NCI-H187 treated with DMSO at 0.1 percent for 48 hours (cell line): ENCODE data around the gene SLC2A4RG.

ENCODE experiments used
- DNase-seq: peaks from one replicate; lab custom pipeline; 2025; lab: John Stamatoyannopoulos, UW

The SLC2A4RG gene

DNA sequence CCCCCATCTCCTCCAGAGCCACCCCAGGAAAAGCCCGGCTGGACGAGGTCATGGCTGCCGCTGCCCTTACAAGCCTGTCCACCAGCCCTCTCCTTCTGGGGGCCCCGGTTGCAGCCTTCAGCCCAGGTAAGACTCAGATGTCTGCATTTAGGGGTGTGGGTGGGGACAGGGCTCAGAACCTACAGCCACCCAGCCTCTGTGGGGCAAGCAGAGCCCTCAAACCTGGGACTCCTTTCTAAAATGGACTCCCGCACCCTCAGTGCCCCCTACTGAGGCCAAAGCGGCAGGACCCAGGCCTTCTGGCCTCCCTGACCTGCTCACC lies 1.7 kb downstream of the SLC2A4RG start:
- no peak for DNase-seq

DNA sequence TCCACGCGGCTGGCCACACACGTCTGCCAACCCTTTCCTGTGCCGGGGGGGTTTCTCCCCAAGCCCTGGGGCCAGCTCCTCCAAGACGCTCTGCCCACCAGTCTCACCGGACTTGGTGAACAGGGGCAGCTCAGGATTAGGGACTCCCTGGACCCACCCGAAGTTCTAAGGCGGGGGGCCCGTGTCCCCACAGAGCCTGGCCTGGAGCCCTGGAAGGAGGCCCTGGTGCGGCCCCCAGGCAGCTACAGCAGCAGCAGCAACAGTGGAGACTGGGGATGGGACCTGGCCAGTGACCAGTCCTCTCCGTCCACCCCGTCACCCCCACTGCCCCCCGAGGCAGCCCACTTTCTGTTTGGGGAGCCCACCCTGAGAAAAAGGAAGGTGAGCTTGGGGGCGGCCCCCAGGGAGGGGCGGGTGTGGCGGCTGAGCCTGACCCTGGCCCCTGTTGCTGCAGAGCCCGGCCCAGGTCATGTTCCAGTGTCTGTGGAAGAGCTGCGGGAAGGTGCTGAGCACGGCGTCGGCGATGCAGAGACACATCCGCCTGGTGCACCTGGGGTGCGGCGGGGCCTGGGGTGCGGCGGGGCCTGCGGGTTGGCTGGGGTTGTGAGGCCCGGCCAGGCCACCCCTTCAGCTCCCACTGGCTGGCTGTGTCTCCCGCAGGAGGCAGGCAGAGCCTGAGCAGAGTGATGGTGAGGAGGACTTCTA lies 2.3 kb downstream of the SLC2A4RG start:
- DNase-seq: no peak

DNA sequence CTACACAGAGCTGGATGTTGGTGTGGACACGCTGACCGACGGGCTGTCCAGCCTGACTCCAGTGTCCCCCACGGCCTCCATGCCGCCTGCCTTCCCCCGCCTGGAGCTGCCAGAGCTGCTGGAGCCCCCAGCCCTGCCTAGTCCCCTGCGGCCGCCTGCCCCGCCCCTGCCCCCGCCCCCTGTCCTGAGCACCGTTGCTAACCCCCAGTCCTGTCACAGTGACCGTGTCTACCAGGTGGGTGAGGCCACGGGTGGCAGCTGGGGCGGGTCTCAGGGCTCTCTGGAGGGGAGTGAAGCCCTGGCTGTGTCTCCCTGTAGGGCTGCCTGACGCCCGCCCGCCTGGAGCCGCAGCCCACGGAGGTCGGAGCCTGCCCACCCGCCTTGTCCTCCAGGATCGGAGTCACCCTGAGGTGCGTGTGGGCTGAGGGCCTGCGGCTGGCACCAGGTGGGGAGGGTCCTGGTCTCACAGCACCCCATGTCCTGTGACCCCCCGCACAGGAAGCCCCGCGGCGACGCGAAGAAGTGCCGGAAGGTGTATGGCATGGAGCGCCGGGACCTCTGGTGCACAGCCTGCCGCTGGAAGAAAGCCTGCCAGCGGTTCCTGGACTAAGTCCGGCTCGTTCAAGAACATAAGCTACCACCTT lies 2.9 kb downstream of the SLC2A4RG start:
- no peak for DNase-seq

DNA sequence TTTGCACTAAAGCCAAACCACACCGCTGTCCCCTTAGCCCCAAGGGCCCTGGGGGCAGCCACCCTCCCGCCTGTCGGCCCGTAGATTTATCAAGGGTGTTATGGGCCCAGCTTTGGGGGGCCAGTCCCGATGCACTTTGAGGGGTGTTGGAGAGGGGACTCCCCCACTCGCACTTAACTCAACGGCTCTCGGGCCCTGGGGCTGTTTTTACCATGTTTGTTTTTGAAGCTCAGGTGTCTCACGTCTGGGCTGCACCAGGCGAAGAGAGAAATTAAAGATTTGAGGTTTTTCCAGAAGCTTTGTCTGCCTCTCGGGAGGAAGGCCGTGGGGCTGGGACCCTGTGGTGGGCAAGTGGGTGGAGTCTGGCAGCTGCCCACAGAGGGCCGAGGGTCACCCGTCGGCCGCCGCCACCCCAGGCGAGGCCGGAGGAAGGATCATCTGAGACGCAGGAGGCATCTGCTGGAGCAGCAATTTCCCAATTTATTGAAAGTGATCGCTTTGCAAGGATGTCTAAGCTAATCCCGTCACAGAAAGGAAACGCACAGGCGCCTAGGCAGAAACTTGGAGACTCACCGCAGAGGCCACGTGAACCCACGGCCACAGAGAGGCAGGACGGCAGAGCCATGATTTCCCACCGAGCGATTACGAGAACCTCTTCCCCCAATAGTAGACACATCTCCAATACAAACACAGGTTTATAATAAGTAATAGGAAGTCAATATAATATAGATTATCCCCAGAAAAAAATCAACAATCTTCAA lies 3.8 kb downstream of the SLC2A4RG start:
- no peak for DNase-seq

DNA sequence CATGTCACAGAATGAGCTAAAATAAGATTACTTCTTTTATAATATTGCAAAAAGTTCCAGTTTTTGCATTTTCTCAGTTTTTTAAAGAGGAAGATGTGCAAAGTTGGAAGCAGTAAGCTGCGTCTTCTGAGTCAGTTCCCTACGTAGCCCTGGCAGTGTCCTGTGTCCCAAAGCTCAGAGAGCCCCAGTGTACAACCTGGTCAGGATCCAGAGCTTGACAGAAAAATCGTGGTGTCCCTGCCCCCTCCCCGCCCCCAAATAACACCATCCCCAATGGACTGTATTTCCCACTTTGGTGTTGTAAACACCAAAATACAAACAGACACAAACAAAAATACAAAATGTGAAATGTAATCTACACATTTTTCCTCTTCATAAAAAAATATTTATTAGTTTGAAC lies 4.6 kb downstream of the SLC2A4RG start:
- no peak for DNase-seq

DNA sequence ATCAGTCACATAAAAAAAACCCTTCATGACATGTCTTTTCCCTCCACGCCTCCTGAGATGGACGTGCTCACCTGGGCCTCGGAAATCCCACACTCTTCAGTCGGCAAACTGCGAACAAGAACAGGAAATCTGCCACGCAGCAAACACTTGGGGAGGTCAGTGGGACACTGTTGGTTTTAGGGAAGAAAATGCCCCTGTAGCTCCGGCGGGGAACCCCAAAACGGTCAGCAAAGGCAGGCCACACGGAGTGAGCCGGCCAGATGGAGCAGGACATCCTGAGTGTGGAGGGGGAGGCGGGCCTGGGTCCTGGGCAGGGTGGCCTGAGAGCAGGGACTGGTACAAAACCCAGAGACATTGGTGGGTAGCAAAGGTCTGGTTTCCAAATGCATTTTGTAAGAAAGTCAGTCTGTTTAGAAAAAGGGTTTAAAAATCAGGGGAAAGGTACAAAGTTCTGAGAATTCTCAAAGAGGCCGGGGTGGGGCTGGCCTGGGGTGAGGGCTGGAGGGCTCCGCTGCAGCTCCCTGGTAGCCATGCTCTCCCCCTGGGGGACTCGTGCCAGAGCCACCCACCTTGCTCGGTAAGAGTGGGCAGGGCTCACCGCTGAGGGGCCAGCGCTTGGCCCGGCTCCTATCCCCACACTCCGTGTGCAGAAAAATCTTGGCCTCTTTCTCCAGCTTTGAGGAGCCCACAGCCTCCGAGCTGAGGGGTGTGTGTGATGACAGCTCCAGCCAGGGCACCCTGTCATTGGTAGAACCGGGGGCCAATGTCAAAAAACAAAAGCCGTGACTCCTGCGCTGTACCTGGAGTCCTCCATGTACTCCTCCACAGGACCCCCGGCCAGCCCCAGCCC lies 5.2 kb downstream of the SLC2A4RG start:
- DNase-seq: no peak

DNA sequence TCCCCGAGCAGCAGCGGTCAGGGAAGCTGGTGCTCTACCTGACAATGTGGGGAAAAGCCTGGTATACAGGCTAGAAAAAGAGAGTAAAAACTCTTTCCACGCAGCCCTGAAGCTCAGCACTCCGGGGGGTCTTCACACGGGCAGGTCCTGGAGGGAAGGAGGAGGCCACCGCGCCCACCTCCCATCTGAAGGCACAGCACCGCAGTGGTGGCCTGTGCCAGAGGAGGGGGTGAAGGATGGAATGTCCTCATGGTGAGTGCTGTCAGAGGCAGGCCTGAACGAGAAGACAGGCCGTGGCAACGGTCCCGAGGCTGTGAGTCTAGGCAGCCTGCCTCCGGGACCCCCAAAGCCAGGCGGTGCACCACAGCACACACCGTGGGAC lies 5.8 kb downstream of the SLC2A4RG start:
- no peak for DNase-seq

DNA sequence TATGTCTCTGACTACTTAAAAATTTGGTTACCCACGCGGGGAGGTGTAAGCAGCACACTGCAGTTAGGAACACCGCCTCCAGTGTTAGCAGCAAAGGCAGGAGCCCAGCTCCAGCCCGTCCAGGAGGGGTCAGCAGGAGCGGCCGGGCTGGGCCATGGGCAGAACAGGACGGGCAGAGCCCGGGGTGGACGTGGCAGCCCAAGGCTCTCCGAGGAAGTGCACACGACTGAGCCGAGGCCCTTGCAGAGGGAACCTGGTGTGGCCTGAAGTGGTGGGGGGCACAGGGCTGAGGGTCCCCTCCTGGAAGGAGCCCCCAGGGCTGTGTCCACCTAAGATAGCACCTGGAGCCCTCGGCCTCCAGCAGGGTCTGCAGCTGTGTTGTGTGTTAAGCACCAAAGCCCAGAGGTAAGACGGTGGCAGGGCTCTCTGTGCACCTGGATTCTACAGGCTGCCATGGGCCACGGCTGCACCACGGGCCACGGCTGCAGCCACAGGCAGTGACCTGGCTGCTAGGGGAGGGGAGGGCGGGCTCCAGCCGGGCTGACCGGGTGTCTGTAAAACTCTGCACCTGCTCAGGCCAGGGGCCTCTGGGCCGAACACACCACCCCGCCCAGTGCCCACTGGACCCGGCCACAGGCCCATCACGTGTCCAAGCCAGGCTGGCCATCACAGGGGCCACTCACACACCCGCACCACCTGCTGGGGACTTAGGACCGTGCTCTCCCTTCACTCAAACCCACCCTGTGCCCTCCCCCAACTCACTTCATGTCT lies 6.6 kb downstream of the SLC2A4RG start:
- DNase-seq: no peak

DNA sequence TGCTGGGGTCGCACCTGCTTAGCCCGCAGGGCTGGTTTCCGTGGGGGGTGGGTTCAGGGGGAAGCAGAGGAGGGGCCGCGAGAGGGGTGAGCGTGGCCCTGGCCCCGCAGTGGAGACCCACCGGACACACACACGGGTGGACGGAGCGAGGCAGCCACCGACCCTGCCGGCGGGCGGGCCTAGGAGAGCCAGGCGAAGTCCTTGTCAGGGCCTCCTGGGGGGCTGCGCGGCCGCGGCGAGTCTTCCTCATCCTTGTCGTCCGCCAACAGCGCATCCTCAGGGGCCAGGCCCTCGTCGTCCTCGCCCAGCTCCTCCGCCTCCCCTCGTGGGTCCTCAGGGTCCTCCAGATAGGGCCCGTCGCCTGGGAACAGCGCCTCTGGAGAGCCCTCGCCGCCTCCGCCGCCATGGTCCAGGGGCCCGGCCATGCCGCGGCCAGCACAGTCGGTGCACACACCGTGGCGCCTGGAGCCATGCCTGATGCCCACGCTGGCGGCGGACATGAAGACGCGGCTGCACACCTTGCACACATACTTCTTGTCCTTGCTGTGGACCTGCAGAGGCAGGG lies 7.3 kb downstream of the SLC2A4RG start:
- no peak for DNase-seq

DNA sequence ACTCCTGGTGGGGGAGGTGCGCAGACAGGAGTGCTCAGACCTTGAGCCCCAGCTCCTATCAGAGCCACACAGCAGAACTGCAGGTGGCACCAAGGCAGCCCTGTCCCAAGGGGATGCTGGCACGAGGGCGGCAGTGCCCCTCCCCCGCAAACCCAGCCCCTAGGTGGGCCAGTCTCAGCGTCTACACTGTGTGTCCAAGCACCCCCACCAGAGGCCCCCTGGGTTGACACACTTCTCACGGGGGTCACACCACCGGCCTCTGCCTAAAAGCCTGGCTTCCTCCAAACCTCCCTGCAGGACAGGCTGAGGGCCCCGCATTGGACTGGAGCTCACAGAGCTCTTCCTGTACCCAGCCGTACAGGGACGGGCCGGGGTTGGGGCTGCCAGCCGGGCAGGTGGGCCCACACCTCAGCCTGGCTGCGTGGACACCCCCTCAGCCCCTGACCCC lies 8.1 kb downstream of the SLC2A4RG start:
- DNase-seq: no peak

DNA sequence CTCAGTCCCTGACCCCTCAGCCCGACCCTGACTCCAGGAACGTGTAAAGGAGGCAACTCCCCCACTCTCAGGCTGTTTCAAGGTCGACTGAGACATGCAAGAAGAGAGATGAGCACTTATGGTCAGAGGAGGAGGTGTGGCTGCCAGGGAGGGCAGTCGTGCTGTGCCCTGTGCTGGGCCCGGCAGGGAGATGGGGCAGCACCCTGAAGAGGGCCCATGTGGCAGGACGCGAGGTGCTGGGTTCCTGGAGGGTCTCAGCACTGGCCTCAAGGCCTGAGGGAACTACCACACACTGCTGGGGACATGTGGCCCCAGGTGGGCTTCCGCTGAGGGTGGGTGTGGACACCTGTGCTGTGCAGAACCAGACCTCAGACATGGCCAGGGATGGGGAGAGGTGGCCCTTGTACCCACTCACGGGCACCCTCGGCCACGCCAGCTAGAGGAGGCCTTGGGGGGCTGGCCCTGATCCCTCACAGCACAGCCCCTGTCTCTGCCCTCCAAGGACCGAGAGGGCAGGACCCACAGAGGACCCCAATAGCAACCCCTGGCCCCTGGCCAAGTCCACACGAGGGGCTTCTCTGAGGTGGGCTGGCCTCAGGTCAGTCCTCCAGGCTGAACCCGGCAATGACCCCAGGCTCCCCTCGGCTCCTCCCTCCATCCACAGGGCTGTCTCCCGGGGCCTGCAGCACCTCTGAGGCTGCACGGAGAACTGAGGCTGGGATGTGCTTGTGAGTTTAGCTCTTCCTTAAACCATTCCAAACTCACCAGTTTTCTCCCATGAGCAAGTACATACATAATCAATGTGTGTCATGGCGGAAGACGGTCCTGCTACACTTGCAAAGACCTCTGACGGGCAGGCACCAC lies 8.7 kb downstream of the SLC2A4RG start:
- no peak for DNase-seq

DNA sequence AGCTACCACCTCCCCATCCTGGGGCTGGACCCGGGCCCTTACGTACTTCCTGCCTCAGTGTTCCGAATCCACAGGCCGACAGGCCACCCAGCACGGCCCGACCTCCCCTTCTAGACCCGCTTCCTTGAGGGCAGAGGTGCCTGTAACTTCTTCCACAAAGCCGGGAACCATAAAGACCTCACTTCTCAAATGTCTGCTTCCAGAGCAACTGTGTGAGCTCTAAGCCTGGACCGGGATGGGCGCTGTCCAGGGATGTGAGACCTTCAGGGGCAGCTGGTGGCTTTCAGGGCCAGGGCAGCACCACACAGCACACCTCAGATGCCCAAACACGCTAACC lies 9.3 kb downstream of the SLC2A4RG start:
- no peak for DNase-seq

DNA sequence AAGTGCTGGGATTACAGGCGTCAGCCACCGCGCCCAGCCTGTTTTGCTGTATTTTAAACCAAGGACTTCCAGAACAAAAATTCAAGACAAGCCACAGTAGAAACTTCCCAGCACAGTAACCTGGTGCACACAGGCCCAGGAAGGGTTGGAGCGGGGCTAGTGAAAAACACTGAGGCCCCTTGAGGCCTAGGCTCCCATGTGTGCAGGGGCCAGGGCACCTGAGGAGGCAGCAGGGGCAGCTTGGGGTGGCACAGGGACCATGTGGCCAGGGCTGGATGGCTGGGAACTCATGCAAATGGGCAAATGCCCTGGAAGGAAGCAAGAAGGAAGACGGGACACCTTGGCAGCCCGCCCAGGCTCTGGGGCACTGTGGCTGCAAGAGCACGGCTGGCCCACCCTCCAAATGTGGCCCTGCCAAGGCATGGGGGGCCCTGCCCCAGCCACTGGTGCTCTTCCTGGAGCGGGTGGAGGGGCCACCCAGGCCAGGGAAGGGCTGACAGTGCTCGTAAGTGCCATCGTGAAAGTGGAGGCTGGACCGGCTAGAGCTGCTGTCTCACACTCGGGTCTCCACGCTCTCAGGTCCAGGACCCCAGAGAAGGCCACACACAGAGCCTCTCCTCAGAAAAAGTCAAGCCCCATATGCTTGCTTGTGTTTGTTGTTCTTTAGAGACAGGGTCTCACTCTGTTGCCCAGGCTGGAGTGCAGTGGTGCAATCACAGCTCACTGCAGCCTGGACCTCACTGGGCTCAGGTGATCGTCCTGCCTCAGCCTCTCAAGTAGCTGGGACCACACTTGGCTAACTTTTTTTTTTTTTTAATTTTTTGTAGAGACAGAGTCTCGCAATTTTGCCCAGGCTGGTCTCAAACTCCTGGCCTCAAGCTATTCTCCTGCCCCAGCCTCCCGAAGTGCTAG lies 10.3 kb downstream of the SLC2A4RG start:
- DNase-seq: no peak

DNA sequence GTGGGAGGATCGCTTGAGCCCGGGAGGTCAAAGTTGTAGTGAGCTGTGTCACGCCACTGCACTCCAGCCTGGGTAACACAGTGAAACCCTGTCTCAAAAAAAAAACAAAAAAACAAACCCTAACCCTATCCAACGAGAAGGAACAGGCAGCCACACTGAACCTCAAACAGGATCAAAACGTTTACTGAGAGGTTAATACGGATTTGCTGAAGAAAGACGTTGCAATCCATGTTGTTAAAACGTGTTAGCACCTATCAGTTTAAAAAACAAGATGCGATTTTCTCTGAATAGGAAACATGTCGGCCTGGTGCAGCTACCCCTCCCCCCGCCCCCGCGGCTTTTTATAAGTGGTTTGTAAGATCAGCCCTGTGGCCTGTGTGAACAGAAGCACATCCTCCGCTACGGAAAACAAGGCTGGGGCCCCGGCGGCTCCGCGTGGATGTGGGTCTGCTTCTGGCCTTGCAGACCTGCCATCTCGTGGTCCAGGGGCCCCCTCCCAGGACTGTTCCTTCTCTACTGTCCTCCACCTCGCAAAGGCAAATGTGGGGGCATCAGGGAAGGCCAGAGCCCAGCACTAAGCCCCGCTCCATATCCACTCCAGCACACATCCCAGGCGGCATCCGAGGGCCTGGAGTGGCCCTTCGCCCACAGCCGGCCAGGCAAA lies 11.4 kb downstream of the SLC2A4RG start:
- DNase-seq: no peak

DNA sequence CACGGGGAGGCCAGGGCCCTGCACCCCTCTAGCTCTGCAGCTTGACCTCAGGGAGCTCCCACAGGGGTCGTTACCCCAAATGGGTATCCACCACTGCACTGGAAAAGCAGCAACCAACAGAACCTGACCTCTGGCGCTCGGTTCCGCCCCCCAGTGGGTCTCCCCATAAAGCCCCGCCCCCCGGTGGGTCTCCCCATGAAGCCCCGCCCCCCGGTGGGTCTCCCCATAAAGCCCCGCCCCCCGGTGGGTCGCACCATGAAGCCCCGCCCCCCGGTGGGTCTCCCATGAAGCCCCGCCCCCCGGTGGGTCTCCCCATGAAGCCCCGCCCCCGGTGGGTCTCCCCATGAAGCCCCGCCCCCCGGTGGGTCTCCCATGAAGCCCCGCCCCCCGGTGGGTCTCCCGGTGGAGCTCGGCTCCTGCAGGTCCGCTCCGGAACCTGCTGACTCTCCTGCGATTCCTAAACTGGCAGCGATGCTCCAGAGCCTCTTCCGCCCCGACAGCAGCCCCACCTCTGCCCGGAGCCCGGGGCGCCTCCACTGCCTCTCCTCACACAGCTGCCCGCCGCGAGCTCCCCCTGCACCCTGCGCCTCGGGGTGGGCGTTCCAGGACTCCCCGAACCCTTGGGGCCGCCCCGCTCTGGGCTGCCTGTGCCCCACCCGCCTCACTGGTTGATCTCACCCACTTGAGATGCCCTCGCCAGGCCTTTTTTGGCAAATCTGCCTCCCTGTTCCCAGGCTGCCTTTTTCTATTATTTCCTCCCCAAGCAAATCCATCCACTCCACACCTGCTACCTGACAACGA lies 12.1 kb downstream of the SLC2A4RG start:
- DNase-seq: no peak

DNA sequence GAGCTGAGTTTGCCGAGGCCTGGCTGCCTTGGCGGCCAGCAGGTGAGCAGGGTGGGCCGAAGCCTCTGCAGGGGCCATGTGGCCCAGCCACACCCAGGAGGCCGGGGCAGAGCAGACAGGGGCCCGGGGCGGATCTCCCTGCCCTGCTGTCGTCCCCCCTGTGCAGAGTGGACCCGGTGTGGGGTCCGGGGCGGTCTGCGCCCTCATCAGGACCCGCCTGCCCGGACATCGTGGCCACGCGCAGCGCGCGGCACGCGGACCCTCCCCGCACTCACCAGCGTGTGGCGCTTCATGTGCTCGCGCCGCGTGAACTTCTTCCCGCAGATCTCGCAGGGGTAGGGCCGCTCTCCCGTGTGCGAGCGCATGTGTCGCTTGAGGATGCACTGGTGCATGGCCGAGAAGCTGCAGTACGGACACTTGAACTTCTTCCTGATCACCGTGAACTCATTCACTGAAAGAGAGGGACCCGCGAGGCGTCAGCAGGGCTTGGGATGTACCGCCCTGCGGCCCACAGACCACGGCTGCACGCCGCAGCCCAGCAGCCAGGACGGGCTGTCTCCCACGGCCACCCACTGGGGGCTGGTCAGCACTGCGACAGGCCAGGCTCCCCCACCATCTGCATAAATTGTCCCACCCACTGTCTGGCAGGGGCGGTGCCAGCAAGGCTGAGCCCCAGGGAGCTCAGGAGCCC lies 13.0 kb downstream of the SLC2A4RG start:
- DNase-seq: no peak

DNA sequence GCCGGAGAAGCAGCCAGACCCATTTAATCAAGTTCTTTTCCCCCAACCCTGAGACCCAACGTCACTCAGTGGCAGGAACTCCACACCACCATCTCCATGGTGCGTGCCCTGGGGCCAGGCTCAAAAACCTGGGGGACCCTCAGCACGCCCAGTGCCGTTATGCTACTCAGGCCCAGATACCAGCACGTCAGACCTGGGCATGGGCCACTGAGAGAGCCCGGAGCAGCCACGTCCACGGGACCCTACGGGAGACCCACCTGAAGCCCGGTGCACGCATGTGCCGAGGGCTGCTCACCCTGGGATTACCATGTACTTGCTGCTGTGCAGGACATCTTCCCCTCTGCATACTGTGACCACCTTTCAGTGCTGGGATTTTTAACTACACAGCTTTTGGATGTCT lies 13.8 kb downstream of the SLC2A4RG start:
- no peak for DNase-seq
